Measurements from ENCODE around the gene GATD1.
A peak's percentile ranks its signal among the peaks of the same experiment; 100 is the strongest.

The GATD1 gene

GRCh38 chr11:778976-779954, 2.0 kb upstream of the GATD1 start:
- no peak for DNase-seq

- DNase-seq = peak in 1 of 2 experiments; percentile 83
Measured at GRCh38 chr11:776561-777287, 563 bp downstream of the GATD1 start.

GRCh38 chr11:776263-776560, 1.1 kb downstream of the GATD1 start:
- no peak for DNase-seq

GRCh38 chr11:774873-775592, 2.3 kb downstream of the GATD1 start:
- no peak for DNase-seq

- DNase-seq = no peak
Measured at GRCh38 chr11:773830-774229, 3.5 kb downstream of the GATD1 start.

GRCh38 chr11:773425-773824, 3.9 kb downstream of the GATD1 start:
- DNase-seq = no peak

GRCh38 chr11:772429-773390, 4.6 kb downstream of the GATD1 start:
- no peak for DNase-seq

GRCh38 chr11:771617-772204, 5.6 kb downstream of the GATD1 start:
- no peak for DNase-seq

GRCh38 chr11:770642-771616, 6.4 kb downstream of the GATD1 start:
- DNase-seq = no peak

GRCh38 chr11:769887-770641, 7.2 kb downstream of the GATD1 start:
- no peak for DNase-seq

- DNase-seq = no peak
Measured at GRCh38 chr11:767238-767637, 10.0 kb downstream of the GATD1 start.

- DNase-seq = no peak
Measured at GRCh38 chr11:766936-767210, 10.4 kb downstream of the GATD1 start.

- no peak for DNase-seq
Measured at GRCh38 chr11:766106-766935, 11.0 kb downstream of the GATD1 start.

GRCh38 chr11:765802-766091, 11.5 kb downstream of the GATD1 start:
- DNase-seq = no peak

- peak in 1 of 2 experiments; percentile 46 for DNase-seq
Measured at GRCh38 chr11:765025-765801, 12.1 kb downstream of the GATD1 start.

GRCh38 chr11:764322-765024, 12.8 kb downstream of the GATD1 start:
- DNase-seq = no peak

- DNase-seq = no peak
Measured at GRCh38 chr11:763549-764321, 13.6 kb downstream of the GATD1 start.
